ENCODE results near the gene SOX15. TPM values are rescaled to one million over a fixed set of nuclear protein-coding genes. Genes with fewer than 3 reads are reported as not detected.

SOX15 gene
- polyA plus RNA-seq, 1 donor from 2014 or later, result 0.47 TPM

DNA sequence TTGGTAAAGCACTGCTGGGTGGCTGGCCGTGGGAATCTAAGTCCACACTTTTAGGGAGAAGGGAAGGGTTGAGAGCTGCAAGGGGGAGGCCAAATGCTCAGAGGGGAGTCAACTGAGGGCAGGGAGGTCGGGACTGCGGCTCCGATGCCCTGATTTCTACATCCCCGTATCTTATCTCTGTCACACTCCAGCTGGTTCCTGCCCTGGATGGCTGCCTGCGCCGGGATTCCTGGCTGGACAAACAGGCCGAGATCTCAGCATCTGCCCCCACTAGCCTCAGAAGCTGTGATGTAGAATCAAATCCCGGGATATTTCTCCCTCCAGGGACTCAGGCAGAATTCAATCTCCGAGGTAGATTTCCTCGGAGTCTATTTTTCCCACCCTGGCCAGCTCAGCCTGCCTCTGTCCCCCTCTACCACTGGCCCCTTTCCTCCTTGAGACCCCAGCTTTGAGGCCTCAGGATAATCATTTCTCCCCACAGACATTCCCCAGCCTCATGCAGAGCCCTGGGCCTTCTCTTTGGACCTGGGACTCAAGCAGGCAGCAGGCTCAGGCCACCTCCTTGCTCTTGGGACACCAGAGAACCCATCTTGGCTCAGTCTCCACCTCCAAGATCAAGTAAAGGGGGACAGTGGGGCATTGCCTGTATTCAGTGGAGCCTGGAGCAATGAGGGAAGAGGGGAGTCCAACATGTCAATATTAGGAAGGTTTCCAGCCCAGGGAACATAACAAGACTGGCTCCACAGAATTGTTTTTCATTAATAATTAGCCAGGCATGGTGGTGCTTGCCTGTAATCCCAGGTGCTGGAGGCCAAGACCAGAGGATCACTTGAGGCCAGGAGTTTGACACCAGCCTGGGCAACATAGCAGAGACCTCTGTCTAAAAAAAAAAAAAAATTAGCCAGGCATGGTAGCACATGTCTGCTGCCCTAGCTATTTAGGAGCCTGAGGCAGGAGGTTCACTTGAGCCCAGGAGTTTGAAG, 41.8 kb upstream of the SOX15 start:
- no peaks in the 10 kb centered on the region for H3F3A ChIP-seq (ENCODE audit: insufficient read depth, low read length, poor library complexity, severe bottlenecking)
- no peaks in the 10 kb centered on the region for H3K9me3 ChIP-seq (ENCODE audit: low read length)
- H3K27me3 ChIP-seq (ENCODE audit: insufficient read depth, low read depth, low read length), result no peaks in the 10 kb centered on the region
- no peak overlapping the region for H3K27ac ChIP-seq (ENCODE audit: low read length)
- no peaks in the 10 kb centered on the region for H3K9me2 ChIP-seq (ENCODE audit: insufficient read depth, low read length)
- no peaks in the 10 kb centered on the region for H4K20me1 ChIP-seq (ENCODE audit: insufficient read depth)
- no peak overlapping the region for H3K4me2 ChIP-seq (ENCODE audit: low read length)
- no peaks in the 10 kb centered on the region for H3K36me3 ChIP-seq (ENCODE audit: insufficient read depth, low read length)
- peaks cover 5% of the 10 kb centered on the region for H3K79me2 ChIP-seq (replicated peaks; ENCODE audit: insufficient read depth, low read length)
- no peak overlapping the region for H3K4me3 ChIP-seq (ENCODE audit: low read length)
- H3K9ac ChIP-seq (ENCODE audit: low read length), result no peak overlapping the region
- TF ChIP-seq SMC3 (conservative IDR thresholded peaks at IDR 0.05; ENCODE audit: poor library complexity), result no peak
- no peak for TF ChIP-seq TAF1 (IDR thresholded peaks at IDR 0.05; ENCODE audit: low read depth)
- TF ChIP-seq EZH2 (IDR thresholded peaks at IDR 0.05; ENCODE audit: borderline replicate concordance, insufficient read depth, low read length, poor library complexity, severe bottlenecking), result no peak
- no peak overlapping the region for H2AFZ ChIP-seq (ENCODE audit: low read depth, low read length)

GRCh38 chr17:7629939-7630571, 40.2 kb upstream of the SOX15 start, which contains the start of gene SHBG:
SHBG (plus strand) TSS chr17:7630135; CDS start chr17:7630173, 38 bp downstream.
- Histone ChIP-seq H3K9me3 (ENCODE audit: low read length) (no peaks in the 10 kb centered on the region), H3K36me3 (ENCODE audit: insufficient read depth, low read length) (no peaks in the 10 kb centered on the region), H3K9me2 (ENCODE audit: insufficient read depth, low read length) (no peaks in the 10 kb centered on the region), H3K79me2 (replicated peaks; ENCODE audit: insufficient read depth, low read length) (peaks cover 11% of the 10 kb centered on the region), H2AFZ (ENCODE audit: low read depth, low read length) (no peak within 1 kb of the TSS), H3K27me3 (ENCODE audit: insufficient read depth, low read depth, low read length) (no peaks in the 10 kb centered on the region), H3K27ac (ENCODE audit: low read length) (no peak within 1 kb of the TSS), H3F3A (ENCODE audit: insufficient read depth, low read length, poor library complexity, severe bottlenecking) (no peaks in the 10 kb centered on the region), H3K4me2 (ENCODE audit: low read length) (no peak within 1 kb of the TSS), H3K4me3 (ENCODE audit: low read length) (no peak within 1 kb of the TSS), H4K20me1 (ENCODE audit: insufficient read depth) (no peaks in the 10 kb centered on the region), H3K9ac (ENCODE audit: low read length) (no peak within 1 kb of the TSS)
- no peak for TF ChIP-seq MXI1 (conservative IDR thresholded peaks at IDR 0.05; ENCODE audit: poor library complexity, severe bottlenecking)
- no peak for TF ChIP-seq POLR2AphosphoS5 (IDR thresholded peaks at IDR 0.05)
- no peak for TF ChIP-seq RAD21 (conservative IDR thresholded peaks at IDR 0.05)
- TF ChIP-seq TAF1 (IDR thresholded peaks at IDR 0.05; ENCODE audit: low read depth), result no peak
- TF ChIP-seq, protein P1, sequence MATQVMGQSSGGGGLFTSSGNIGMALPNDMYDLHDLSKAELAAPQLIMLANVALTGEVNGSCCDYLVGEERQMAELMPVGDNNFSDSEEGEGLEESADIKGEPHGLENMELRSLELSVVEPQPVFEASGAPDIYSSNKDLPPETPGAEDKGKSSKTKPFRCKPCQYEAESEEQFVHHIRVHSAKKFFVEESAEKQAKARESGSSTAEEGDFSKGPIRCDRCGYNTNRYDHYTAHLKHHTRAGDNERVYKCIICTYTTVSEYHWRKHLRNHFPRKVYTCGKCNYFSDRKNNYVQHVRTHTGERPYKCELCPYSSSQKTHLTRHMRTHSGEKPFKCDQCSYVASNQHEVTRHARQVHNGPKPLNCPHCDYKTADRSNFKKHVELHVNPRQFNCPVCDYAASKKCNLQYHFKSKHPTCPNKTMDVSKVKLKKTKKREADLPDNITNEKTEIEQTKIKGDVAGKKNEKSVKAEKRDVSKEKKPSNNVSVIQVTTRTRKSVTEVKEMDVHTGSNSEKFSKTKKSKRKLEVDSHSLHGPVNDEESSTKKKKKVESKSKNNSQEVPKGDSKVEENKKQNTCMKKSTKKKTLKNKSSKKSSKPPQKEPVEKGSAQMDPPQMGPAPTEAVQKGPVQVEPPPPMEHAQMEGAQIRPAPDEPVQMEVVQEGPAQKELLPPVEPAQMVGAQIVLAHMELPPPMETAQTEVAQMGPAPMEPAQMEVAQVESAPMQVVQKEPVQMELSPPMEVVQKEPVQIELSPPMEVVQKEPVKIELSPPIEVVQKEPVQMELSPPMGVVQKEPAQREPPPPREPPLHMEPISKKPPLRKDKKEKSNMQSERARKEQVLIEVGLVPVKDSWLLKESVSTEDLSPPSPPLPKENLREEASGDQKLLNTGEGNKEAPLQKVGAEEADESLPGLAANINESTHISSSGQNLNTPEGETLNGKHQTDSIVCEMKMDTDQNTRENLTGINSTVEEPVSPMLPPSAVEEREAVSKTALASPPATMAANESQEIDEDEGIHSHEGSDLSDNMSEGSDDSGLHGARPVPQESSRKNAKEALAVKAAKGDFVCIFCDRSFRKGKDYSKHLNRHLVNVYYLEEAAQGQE (IDR thresholded peaks at IDR 0.05; ENCODE audit: borderline replicate concordance), result no peak
- no peak for TF ChIP-seq EZH2 (IDR thresholded peaks at IDR 0.05; ENCODE audit: borderline replicate concordance, insufficient read depth, low read length, poor library complexity, severe bottlenecking)
- TF ChIP-seq SMC3 (conservative IDR thresholded peaks at IDR 0.05; ENCODE audit: poor library complexity), result no peak
- TF ChIP-seq, protein P2, sequence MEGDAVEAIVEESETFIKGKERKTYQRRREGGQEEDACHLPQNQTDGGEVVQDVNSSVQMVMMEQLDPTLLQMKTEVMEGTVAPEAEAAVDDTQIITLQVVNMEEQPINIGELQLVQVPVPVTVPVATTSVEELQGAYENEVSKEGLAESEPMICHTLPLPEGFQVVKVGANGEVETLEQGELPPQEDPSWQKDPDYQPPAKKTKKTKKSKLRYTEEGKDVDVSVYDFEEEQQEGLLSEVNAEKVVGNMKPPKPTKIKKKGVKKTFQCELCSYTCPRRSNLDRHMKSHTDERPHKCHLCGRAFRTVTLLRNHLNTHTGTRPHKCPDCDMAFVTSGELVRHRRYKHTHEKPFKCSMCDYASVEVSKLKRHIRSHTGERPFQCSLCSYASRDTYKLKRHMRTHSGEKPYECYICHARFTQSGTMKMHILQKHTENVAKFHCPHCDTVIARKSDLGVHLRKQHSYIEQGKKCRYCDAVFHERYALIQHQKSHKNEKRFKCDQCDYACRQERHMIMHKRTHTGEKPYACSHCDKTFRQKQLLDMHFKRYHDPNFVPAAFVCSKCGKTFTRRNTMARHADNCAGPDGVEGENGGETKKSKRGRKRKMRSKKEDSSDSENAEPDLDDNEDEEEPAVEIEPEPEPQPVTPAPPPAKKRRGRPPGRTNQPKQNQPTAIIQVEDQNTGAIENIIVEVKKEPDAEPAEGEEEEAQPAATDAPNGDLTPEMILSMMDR (IDR thresholded peaks at IDR 0.05; ENCODE audit: poor library complexity, severe bottlenecking), result no peak
